Parathyroid adenoma (tissue), 2 donors: ENCODE measurements around the gene KATNB1.

Source experiments
- H2AFZ ChIP-seq: fragments of 300-600 bp; sonication (generic); one replicate; pipeline ENCODE4 v1.7.0; 2017; ENCODE audit warnings: antibody characterized with exemption, mild to moderate bottlenecking
- H3K27ac ChIP-seq: fragments of 300-600 bp; sonication (generic); one replicate; pipeline ENCODE4 v1.7.0; 2017
- H3K27me3 ChIP-seq: fragments of 300-600 bp; sonication (generic); one replicate; pipeline ENCODE4 v1.7.0; 2017; ENCODE audit warnings: low read length; ENCODE audit not compliant: control insufficient read depth, insufficient read depth
- H3K36me3 ChIP-seq: fragments of 300-600 bp; sonication (generic); one replicate; pipeline ENCODE4 v1.7.0; 2017; ENCODE audit warnings: low read length; ENCODE audit not compliant: control insufficient read depth, insufficient read depth
- H3K4me1 ChIP-seq: fragments of 300-600 bp; sonication (generic); one replicate; pipeline ENCODE4 v1.7.0; 2017; ENCODE audit warnings: control low read depth
- H3K4me2 ChIP-seq: fragments of 300-600 bp; sonication (generic); one replicate; pipeline ENCODE4 v1.7.0; 2017; ENCODE audit warnings: low read length
- H3K4me3 ChIP-seq: fragments of 300-600 bp; sonication (generic); one replicate; pipeline ENCODE4 v1.7.0; 2017; ENCODE audit warnings: low read depth, low read length
- H3K79me2 ChIP-seq: fragments of 300-600 bp; sonication (generic); one replicate; pipeline ENCODE4 v1.7.0; 2017; ENCODE audit warnings: control low read depth
- H3K9ac ChIP-seq: fragments of 300-600 bp; sonication (generic); one replicate; pipeline ENCODE4 v1.7.0; 2017; ENCODE audit warnings: mild to moderate bottlenecking
- H3K9me3 ChIP-seq: fragments of 300-600 bp; sonication (generic); one replicate; pipeline ENCODE4 v1.7.0; 2017; ENCODE audit warnings: low read length; ENCODE audit not compliant: control insufficient read depth
- TF ChIP-seq, protein P1 (sequence below): fragments of 300-600 bp; sonication (generic); IDR thresholded peaks from one replicate; pipeline ENCODE4 v1.7.0; 2017; ENCODE audit warnings: antibody characterized with exemption, mild to moderate bottlenecking
- donor health status: primary hyperparathyroidism.

Gene KATNB1

DNA sequence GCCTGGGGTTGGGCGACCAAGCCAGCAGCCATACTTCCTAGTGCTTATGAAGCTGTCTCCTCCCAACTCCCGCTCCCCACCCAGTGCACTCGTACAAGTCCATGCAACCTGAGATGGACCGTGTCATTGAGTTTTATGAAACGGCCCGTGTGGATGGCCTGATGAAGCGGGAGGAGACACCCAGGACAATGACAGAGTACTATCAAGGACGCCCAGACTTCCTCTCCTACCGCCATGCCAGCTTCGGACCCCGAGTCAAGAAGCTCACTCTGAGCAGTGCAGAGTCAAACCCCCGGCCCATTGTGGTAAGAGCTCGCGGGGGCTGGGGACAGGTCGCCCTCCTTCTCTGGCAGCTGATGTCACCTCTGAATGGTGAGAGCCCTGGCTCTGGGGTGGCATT is 11.0 kb upstream of the KATNB1 start:
- H3K4me2 ChIP-seq, result no peak overlapping the region
- no peaks in the 10 kb centered on the region for H3K36me3 ChIP-seq
- TF ChIP-seq, protein P1, sequence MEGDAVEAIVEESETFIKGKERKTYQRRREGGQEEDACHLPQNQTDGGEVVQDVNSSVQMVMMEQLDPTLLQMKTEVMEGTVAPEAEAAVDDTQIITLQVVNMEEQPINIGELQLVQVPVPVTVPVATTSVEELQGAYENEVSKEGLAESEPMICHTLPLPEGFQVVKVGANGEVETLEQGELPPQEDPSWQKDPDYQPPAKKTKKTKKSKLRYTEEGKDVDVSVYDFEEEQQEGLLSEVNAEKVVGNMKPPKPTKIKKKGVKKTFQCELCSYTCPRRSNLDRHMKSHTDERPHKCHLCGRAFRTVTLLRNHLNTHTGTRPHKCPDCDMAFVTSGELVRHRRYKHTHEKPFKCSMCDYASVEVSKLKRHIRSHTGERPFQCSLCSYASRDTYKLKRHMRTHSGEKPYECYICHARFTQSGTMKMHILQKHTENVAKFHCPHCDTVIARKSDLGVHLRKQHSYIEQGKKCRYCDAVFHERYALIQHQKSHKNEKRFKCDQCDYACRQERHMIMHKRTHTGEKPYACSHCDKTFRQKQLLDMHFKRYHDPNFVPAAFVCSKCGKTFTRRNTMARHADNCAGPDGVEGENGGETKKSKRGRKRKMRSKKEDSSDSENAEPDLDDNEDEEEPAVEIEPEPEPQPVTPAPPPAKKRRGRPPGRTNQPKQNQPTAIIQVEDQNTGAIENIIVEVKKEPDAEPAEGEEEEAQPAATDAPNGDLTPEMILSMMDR, result no peak
- H3K79me2 ChIP-seq, result no peaks in the 10 kb centered on the region
- H3K9me3 ChIP-seq, result no peaks in the 10 kb centered on the region
- H3K4me1 ChIP-seq, result no peaks in the 10 kb centered on the region
- no peak overlapping the region for H3K27ac ChIP-seq
- H2AFZ ChIP-seq, result no peak overlapping the region
- H3K27me3 ChIP-seq, result no peaks in the 10 kb centered on the region
- H3K4me3 ChIP-seq, result no peak overlapping the region
- H3K9ac ChIP-seq, result no peak overlapping the region

DNA sequence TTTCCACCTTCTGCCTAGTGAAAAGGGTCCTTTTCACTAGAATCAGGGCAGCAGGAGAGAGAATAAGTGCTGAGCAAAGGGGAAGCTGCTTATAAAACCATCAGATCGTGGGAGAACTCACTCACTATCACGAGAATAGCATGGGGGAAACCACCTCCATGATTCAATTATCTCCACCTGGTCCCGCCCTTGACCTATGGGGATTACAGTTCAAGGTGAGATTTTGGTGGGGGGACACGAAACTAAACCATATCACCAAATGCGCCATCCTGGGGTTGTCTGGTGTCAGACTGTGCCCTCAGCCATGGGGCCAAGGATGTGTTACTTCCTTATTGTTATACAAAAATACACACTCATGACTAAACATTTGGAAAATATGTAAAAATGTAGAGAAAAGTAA is 10.4 kb upstream of the KATNB1 start:
- no peak overlapping the region for H2AFZ ChIP-seq
- TF ChIP-seq, protein P1, result no peak

DNA sequence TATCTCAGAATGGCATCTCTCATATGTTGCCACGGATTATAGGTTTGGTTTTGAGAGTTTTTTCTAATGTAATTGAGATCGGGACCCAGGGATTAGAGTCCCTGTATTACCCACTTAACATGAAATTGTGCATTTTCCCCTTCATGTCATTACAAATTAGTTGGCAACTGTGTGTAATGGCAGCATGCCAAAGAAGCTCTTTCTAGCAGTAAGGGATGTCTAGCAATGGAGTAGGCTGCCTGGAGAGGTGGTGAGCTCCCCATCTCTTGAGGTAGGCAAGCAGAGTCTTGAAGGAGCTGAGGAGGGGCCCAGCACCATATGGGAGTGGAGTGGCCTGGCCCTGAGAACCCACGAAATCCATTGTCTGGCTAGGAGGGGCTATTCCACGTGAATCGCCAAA is 10.0 kb upstream of the KATNB1 start:
- no peaks in the 10 kb centered on the region for H3K4me1 ChIP-seq
- no peak overlapping the region for H3K27ac ChIP-seq
- TF ChIP-seq, protein P1, result no peak
- H3K9ac ChIP-seq, result no peak overlapping the region
- no peak overlapping the region for H2AFZ ChIP-seq
- H3K36me3 ChIP-seq, result no peaks in the 10 kb centered on the region
- no peaks in the 10 kb centered on the region for H3K79me2 ChIP-seq
- no peaks in the 10 kb centered on the region for H3K27me3 ChIP-seq
- H3K9me3 ChIP-seq, result no peaks in the 10 kb centered on the region
- no peak overlapping the region for H3K4me2 ChIP-seq
- no peak overlapping the region for H3K4me3 ChIP-seq

More for the DNA sequence above, 10.4 kb upstream of the KATNB1 start:
- H3K79me2 ChIP-seq, result no peaks in the 10 kb centered on the region
- no peaks in the 10 kb centered on the region for H3K27me3 ChIP-seq
- H3K4me2 ChIP-seq, result no peak overlapping the region
- no peaks in the 10 kb centered on the region for H3K9me3 ChIP-seq
- H3K9ac ChIP-seq, result no peak overlapping the region
- no peak overlapping the region for H3K27ac ChIP-seq
- H3K4me1 ChIP-seq, result no peaks in the 10 kb centered on the region
- H3K4me3 ChIP-seq, result no peak overlapping the region
- no peaks in the 10 kb centered on the region for H3K36me3 ChIP-seq

DNA sequence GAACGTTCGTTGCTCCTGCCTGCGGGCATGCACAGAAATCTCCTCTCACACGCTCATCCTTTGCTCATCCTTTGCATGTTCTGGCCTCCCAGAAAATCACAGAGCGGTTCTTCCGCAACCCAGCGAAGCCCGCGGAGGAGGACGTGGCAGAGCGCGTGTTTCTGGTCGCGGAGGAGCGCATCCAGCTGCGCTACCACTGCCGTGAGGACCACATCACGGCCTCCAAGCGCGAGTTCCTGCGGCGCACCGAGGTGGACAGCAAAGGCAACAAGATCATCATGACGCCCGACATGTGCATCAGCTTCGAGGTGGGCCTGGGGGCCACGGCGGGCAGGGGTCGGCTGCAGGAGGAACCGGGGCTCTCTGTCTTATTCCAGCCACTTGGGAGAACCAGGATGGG is 9.6 kb upstream of the KATNB1 start:
- no peaks in the 10 kb centered on the region for H3K9me3 ChIP-seq
- no peak overlapping the region for H3K27ac ChIP-seq
- no peak overlapping the region for H2AFZ ChIP-seq
- no peaks in the 10 kb centered on the region for H3K79me2 ChIP-seq
- H3K36me3 ChIP-seq, result no peaks in the 10 kb centered on the region
- no peak overlapping the region for H3K4me2 ChIP-seq
- no peaks in the 10 kb centered on the region for H3K4me1 ChIP-seq
- no peak overlapping the region for H3K4me3 ChIP-seq
- TF ChIP-seq, protein P1, result no peak
- H3K27me3 ChIP-seq, result no peaks in the 10 kb centered on the region
- no peak overlapping the region for H3K9ac ChIP-seq

DNA sequence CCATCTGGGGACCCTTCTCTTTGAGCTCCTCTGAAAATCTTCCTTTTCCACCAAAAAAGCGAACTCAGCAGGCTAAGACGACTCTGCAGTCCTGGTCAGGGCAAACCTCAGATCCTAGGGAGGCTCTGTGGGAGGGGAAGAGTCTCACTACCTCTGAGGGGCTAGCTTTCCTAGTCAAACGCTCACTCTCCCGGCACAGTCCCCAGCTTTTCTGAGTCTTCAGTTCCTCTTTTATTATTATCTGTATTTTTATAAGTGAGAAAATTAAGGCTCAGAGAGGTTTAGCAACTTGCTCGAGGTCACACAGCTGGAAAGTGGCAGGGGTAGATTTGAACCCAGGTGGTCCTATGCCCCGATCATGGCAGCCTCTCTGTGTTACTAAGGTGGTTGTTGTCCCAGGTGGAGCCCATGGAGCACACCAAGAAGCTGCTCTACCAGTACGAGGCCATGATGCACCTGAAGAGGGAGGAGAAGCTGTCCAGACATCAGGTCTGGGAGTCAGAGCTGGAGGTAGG is 9.1 kb upstream of the KATNB1 start:
- H3K9me3 ChIP-seq, result no peaks in the 10 kb centered on the region

More for the DNA sequence above, 9.1 kb upstream of the KATNB1 start:
- Histone ChIP-seq H3K79me2 (no peaks in the 10 kb centered on the region), H3K9ac (no peak overlapping the region), H3K4me2 (no peak overlapping the region), H3K4me1 (no peaks in the 10 kb centered on the region), H2AFZ (no peak overlapping the region), H3K27me3 (no peaks in the 10 kb centered on the region), H3K4me3 (no peak overlapping the region), H3K36me3 (no peaks in the 10 kb centered on the region), H3K27ac (no peak overlapping the region)
- TF ChIP-seq, protein P1, result no peak
